ENCODE data around the gene PID1.

PID1 gene

GRCh38 chr2:229261599-229261998, 9.5 kb downstream of the PID1 start:
- DNase-seq (ENCODE audit: extremely low read depth in 1 of 2, low read depth in 1 of 2): no peak

- no peak for DNase-seq (ENCODE audit: extremely low read depth in 1 of 2, low read depth in 1 of 2)
Measured at GRCh38 chr2:229261076-229261475, 10.0 kb downstream of the PID1 start.

- DNase-seq (ENCODE audit: extremely low read depth in 1 of 2, low read depth in 1 of 2): no peak
Measured at GRCh38 chr2:229257985-229258384, 13.1 kb downstream of the PID1 start.

GRCh38 chr2:229256376-229256775, 14.7 kb downstream of the PID1 start:
- no peak for DNase-seq (ENCODE audit: extremely low read depth in 1 of 2, low read depth in 1 of 2)

GRCh38 chr2:229254206-229254605, 16.9 kb downstream of the PID1 start:
- no peak for DNase-seq (ENCODE audit: extremely low read depth in 1 of 2, low read depth in 1 of 2)

GRCh38 chr2:229252996-229253395, 18.1 kb downstream of the PID1 start:
- DNase-seq (ENCODE audit: extremely low read depth in 1 of 2, low read depth in 1 of 2): no peak

GRCh38 chr2:229252280-229252679, 18.8 kb downstream of the PID1 start:
- no peak for DNase-seq (ENCODE audit: extremely low read depth in 1 of 2, low read depth in 1 of 2)

- DNase-seq (ENCODE audit: extremely low read depth in 1 of 2, low read depth in 1 of 2): no peak
Measured at GRCh38 chr2:229249536-229249935, 21.6 kb downstream of the PID1 start.

- DNase-seq (ENCODE audit: extremely low read depth in 1 of 2, low read depth in 1 of 2): no peak
Measured at GRCh38 chr2:229246334-229246733, 24.8 kb downstream of the PID1 start.

- DNase-seq (ENCODE audit: extremely low read depth in 1 of 2, low read depth in 1 of 2): no peak
Measured at GRCh38 chr2:229244975-229245374, 26.1 kb downstream of the PID1 start.

- no peak for DNase-seq (ENCODE audit: extremely low read depth in 1 of 2, low read depth in 1 of 2)
Measured at GRCh38 chr2:229243890-229244560, 27.1 kb downstream of the PID1 start.

- no peak for DNase-seq (ENCODE audit: extremely low read depth in 1 of 2, low read depth in 1 of 2)
Measured at GRCh38 chr2:229240984-229241491, 30.0 kb downstream of the PID1 start.

- DNase-seq (ENCODE audit: extremely low read depth in 1 of 2, low read depth in 1 of 2): no peak
Measured at GRCh38 chr2:229239021-229239420, 32.1 kb downstream of the PID1 start.

GRCh38 chr2:229237270-229237669, 33.8 kb downstream of the PID1 start:
- no peak for DNase-seq (ENCODE audit: extremely low read depth in 1 of 2, low read depth in 1 of 2)

GRCh38 chr2:229235131-229235914, 35.8 kb downstream of the PID1 start:
- DNase-seq (ENCODE audit: extremely low read depth in 1 of 2, low read depth in 1 of 2): no peak

GRCh38 chr2:229231885-229232284, 39.2 kb downstream of the PID1 start:
- no peak for DNase-seq (ENCODE audit: extremely low read depth in 1 of 2, low read depth in 1 of 2)

- DNase-seq (ENCODE audit: extremely low read depth in 1 of 2, low read depth in 1 of 2): no peak
Measured at GRCh38 chr2:229231328-229231868, 39.7 kb downstream of the PID1 start.

- DNase-seq (ENCODE audit: extremely low read depth in 1 of 2, low read depth in 1 of 2): no peak
Measured at GRCh38 chr2:229230911-229231310, 40.2 kb downstream of the PID1 start.

GRCh38 chr2:229230256-229230655, 40.8 kb downstream of the PID1 start:
- no peak for DNase-seq (ENCODE audit: extremely low read depth in 1 of 2, low read depth in 1 of 2)

- no peak for DNase-seq (ENCODE audit: extremely low read depth in 1 of 2, low read depth in 1 of 2)
Measured at GRCh38 chr2:229226382-229226781, 44.7 kb downstream of the PID1 start.

GRCh38 chr2:229223107-229223506, 48.0 kb downstream of the PID1 start:
- no peak for DNase-seq (ENCODE audit: extremely low read depth in 1 of 2, low read depth in 1 of 2)

GRCh38 chr2:229221641-229222040, 49.4 kb downstream of the PID1 start:
- no peak for DNase-seq (ENCODE audit: extremely low read depth in 1 of 2, low read depth in 1 of 2)
